NCI-H82 treated with DMSO at 0.1 percent for 48 hours (cell line): ENCODE results near the gene PNLIPRP3.

Experiments used
- DNase-seq: peaks from one replicate; lab custom pipeline; 2025; ENCODE audit not compliant: unreplicated experiment; lab: John Stamatoyannopoulos, UW

The PNLIPRP3 gene

GRCh38 chr10:116504786-116505185, 77.1 kb downstream of the PNLIPRP3 start:
- DNase-seq = no peak

- no peak for DNase-seq
Measured at GRCh38 chr10:116510565-116510964, 82.9 kb downstream of the PNLIPRP3 start.

GRCh38 chr10:116511365-116511764, 83.7 kb downstream of the PNLIPRP3 start:
- no peak for DNase-seq

- DNase-seq = no peak
Measured at GRCh38 chr10:116521424-116522290, 94.0 kb downstream of the PNLIPRP3 start.

GRCh38 chr10:116522803-116523381, 95.2 kb downstream of the PNLIPRP3 start:
- no peak for DNase-seq

- no peak for DNase-seq
Measured at GRCh38 chr10:116524736-116525135, 97.1 kb downstream of the PNLIPRP3 start.

GRCh38 chr10:116526219-116526618, 98.6 kb downstream of the PNLIPRP3 start:
- DNase-seq = no peak
